ENCODE results near the gene ZFP92.

The ZFP92 gene

GRCh38 chrX:153441296-153441695 lies 30.0 kb downstream of the ZFP92 start:
- FAIRE-seq = no peak

GRCh38 chrX:153441981-153442380 lies 30.7 kb downstream of the ZFP92 start:
- no peak for FAIRE-seq

GRCh38 chrX:153442463-153442862 lies 31.2 kb downstream of the ZFP92 start:
- FAIRE-seq = no peak

GRCh38 chrX:153443476-153444332 lies 32.4 kb downstream of the ZFP92 start:
- FAIRE-seq = no peak

- no peak for FAIRE-seq
Observed at GRCh38 chrX:153444333-153445011, 33.2 kb downstream of the ZFP92 start.

GRCh38 chrX:153445106-153445855 lies 34.0 kb downstream of the ZFP92 start:
- FAIRE-seq = no peak

GRCh38 chrX:153445856-153446635 lies 34.8 kb downstream of the ZFP92 start, which contains the start of gene TREX2:
Gene TREX2, minus strand, starts transcription at chrX:153446056. Its CDS starts 626 bp downstream, at chrX:153445430.
- FAIRE-seq = no peak

GRCh38 chrX:153446636-153446936 lies 35.3 kb downstream of the ZFP92 start:
- no peak for FAIRE-seq

GRCh38 chrX:153446950-153447580 lies 35.8 kb downstream of the ZFP92 start:
- no peak for FAIRE-seq

- FAIRE-seq = no peak
Observed at GRCh38 chrX:153447581-153447960, 36.3 kb downstream of the ZFP92 start.

GRCh38 chrX:153448556-153449367 lies 37.5 kb downstream of the ZFP92 start:
- no peak for FAIRE-seq

- no peak for FAIRE-seq
Observed at GRCh38 chrX:153449368-153450113, 38.3 kb downstream of the ZFP92 start.

GRCh38 chrX:153450114-153450948 lies 39.1 kb downstream of the ZFP92 start:
- no peak for FAIRE-seq

- no peak for FAIRE-seq
Observed at GRCh38 chrX:153450949-153451277, 39.6 kb downstream of the ZFP92 start.

- no peak for FAIRE-seq
Observed at GRCh38 chrX:153454901-153455550, 43.8 kb downstream of the ZFP92 start.

- no peak for FAIRE-seq
Observed at GRCh38 chrX:153455571-153455970, 44.3 kb downstream of the ZFP92 start.

- FAIRE-seq = no peak
Observed at GRCh38 chrX:153456161-153456560, 44.9 kb downstream of the ZFP92 start.

- FAIRE-seq = no peak
Observed at GRCh38 chrX:153456704-153457103, 45.4 kb downstream of the ZFP92 start.

GRCh38 chrX:153457136-153457825 lies 46.0 kb downstream of the ZFP92 start:
- no peak for FAIRE-seq

Measured in G401.6 (cell line).